ENCODE data around the gene EIF3D.

- no peak for TF ChIP-seq CTCF (conservative IDR thresholded peaks at IDR 0.05; ENCODE audit: low read depth, low read length)
- TF ChIP-seq RAD21 (IDR thresholded peaks at IDR 0.05; ENCODE audit: low read length) = no peak
- TF ChIP-seq POLR2A (IDR thresholded peaks at IDR 0.05; ENCODE audit: low read depth, low read length) = no peak
- no peak for TF ChIP-seq RFX5 (IDR thresholded peaks at IDR 0.05; ENCODE audit: low read depth, low read length)
- TF ChIP-seq CHD1 (IDR thresholded peaks at IDR 0.05; ENCODE audit: low read depth, low read length) = no peak
- TF ChIP-seq CEBPB (IDR thresholded peaks at IDR 0.05; ENCODE audit: low read depth, low read length) = no peak
- TF ChIP-seq RCOR1 (IDR thresholded peaks at IDR 0.05; ENCODE audit: insufficient replicate concordance, low read length) = no peak
- TF ChIP-seq BHLHE40 (IDR thresholded peaks at IDR 0.05; ENCODE audit: low read depth, low read length) = no peak
- TF ChIP-seq MAFK (IDR thresholded peaks at IDR 0.05; ENCODE audit: low read depth, low read length) = no peak
- no peak for TF ChIP-seq ELK1 (IDR thresholded peaks at IDR 0.05; ENCODE audit: borderline replicate concordance, low read depth, low read length)
- no peak for TF ChIP-seq MXI1 (IDR thresholded peaks at IDR 0.05; ENCODE audit: borderline replicate concordance, low read depth, low read length)
- TF ChIP-seq SMC3 (IDR thresholded peaks at IDR 0.05; ENCODE audit: low read depth, low read length) = no peak
- TF ChIP-seq USF2 (IDR thresholded peaks at IDR 0.05; ENCODE audit: low read depth, low read length) = no peak
- no peak for TF ChIP-seq MAZ (IDR thresholded peaks at IDR 0.05; ENCODE audit: borderline replicate concordance, low read depth, low read length)
Measured at GRCh38 chr22:36554098-36554497, 25.1 kb upstream of the EIF3D start.

All from IMR-90 (cell line).